Left cardiac atrium (tissue), 4 donors: ENCODE data around the gene ERCC4. TPM values are rescaled to one million over a fixed set of nuclear protein-coding genes. Genes with fewer than 3 reads are reported as not detected.

Experiments used
- ATAC-seq, 2 donors: fragments of 200-7000 bp; cut with Tn5 transposase; one replicate each; pipeline ENCODE4 v1.9.1; 2020; ENCODE audit warnings: mild to moderate bottlenecking in 2 of 2, moderate library complexity in 2 of 2
- DNase-seq: peaks from one replicate; pipeline ENCODE4 v3.0.0-alpha.2; 2020
- intact Hi-C, 2 donors: fragments of 100-400 bp; cut with DNase I; formaldehyde crosslinking; loops; one replicate each; pipeline versions ENCODE4 v1.14.1 to v1.15.1; 2022 to 2023
- total RNA-seq, 2 donors: library from RNA; stranded (reverse); fragmentation: NEBNext Ultra II Directional; extraction: Animal tissue kit (Norgen Biotek cat#: 25700); gene quantifications; one replicate each; pipeline ENCODE4 v1.2.1, GENCODE V29; 2021
- donor health status: DM: no; HTN: yes; CAD: no.
- donor health status: DM: no; HTN: yes; CAD: no; lungs with severe emphysema.
- donor health status: DM: yes; HTN: yes; CAD: no.
- donor health status: Dilated cardiomyopathy.

Gene ERCC4
- total RNA-seq, 2 donors from 2014 or later, result 6.8 to 10.1 TPM

- intact Hi-C loops, result no loop called here
- no peak for ATAC-seq
- no peak for DNase-seq
These were observed 12.5 kb upstream of the ERCC4 start for GRCh38 chr16:13907431-13907830.

GRCh38 chr16:13909069-13909468 is 10.9 kb upstream of the ERCC4 start:
- intact Hi-C loops, result no loop called here
- no peak for DNase-seq
- no peak for ATAC-seq

GRCh38 chr16:13909872-13910303 is 10.1 kb upstream of the ERCC4 start:
- ATAC-seq (peak; percentile 97), DNase-seq (peak; percentile 67)
- intact Hi-C loops, result no loop called here

GRCh38 chr16:13911306-13911705 is 8.6 kb upstream of the ERCC4 start:
- DNase-seq (no peak), ATAC-seq (no peak)
- intact Hi-C loops, result no loop called here

- ATAC-seq, result no peak
- intact Hi-C loops, result no loop called here
- no peak for DNase-seq
These were observed 8.1 kb upstream of the ERCC4 start for GRCh38 chr16:13911871-13912270.

- intact Hi-C loops, result no loop called here
- no peak for ATAC-seq
- no peak for DNase-seq
These were observed 7.1 kb upstream of the ERCC4 start for GRCh38 chr16:13912891-13913290.

GRCh38 chr16:13913374-13914292 is 6.3 kb upstream of the ERCC4 start:
- ATAC-seq, result no peak

GRCh38 chr16:13915033-13915635 is 4.8 kb upstream of the ERCC4 start:
- intact Hi-C loops, result loop anchor here in 1 of 2 donors (5.0 kb wide), 1 partner anchor 48 kb away; no protein-coding TSS in a partner anchor
- DNase-seq, result no peak
- no peak for ATAC-seq

More at GRCh38 chr16:13913374-13914292, 6.3 kb upstream of the ERCC4 start:
- DNase-seq, result no peak
- intact Hi-C loops, result no loop called here

GRCh38 chr16:13919330-13919682 is 648 bp upstream of the ERCC4 start:
- intact Hi-C loops, result loop anchor here in 1 of 2 donors (5.0 kb wide), 1 partner anchor 52 kb away; no protein-coding TSS in a partner anchor
- ATAC-seq, result peak; percentile 27 to 41
- peak; percentile 28 for DNase-seq

- ATAC-seq, result peak in 1 of 2 donors; percentile 2
- intact Hi-C loops, result loop anchor here (5.0 to 10.0 kb wide), 7 partner anchors 94 to 607 kb away; no protein-coding TSS in a partner anchor
- no peak for DNase-seq
These were observed 510 bp downstream of the ERCC4 start for GRCh38 chr16:13920510-13920818.

GRCh38 chr16:13921328-13921727 is 1.4 kb downstream of the ERCC4 start:
- intact Hi-C loops, result loop anchor here (5.0 to 10.0 kb wide), 7 partner anchors 93 to 606 kb away; no protein-coding TSS in a partner anchor

GRCh38 chr16:13923703-13924298 is 3.8 kb downstream of the ERCC4 start:
- ATAC-seq (no peak), DNase-seq (no peak)
- intact Hi-C loops, result loop anchor here (5.0 to 10.0 kb wide), 7 partner anchors 91 to 604 kb away; no protein-coding TSS in a partner anchor

More at GRCh38 chr16:13921328-13921727, 1.4 kb downstream of the ERCC4 start:
- no peak for DNase-seq
- ATAC-seq, result no peak

- ATAC-seq (no peak), DNase-seq (no peak)
- intact Hi-C loops, result loop anchor here in 1 of 2 donors (10.0 kb wide), 3 partner anchors 88 to 318 kb away; no protein-coding TSS in a partner anchor
These were observed 6.5 kb downstream of the ERCC4 start for GRCh38 chr16:13926464-13926863.

- ATAC-seq (no peak), DNase-seq (no peak)
- intact Hi-C loops, result loop anchor here in 1 of 2 donors (10.0 kb wide), 3 partner anchors 88 to 318 kb away; no protein-coding TSS in a partner anchor
These were observed 6.9 kb downstream of the ERCC4 start for GRCh38 chr16:13926891-13927290.

- ATAC-seq, result no peak
- intact Hi-C loops, result loop anchor here in 1 of 2 donors (10.0 kb wide), 3 partner anchors 86 to 316 kb away; no protein-coding TSS in a partner anchor
- DNase-seq, result no peak
These were observed 8.7 kb downstream of the ERCC4 start for GRCh38 chr16:13928646-13929045.

GRCh38 chr16:13931845-13932244 is 11.9 kb downstream of the ERCC4 start:
- intact Hi-C loops, result loop anchor here in 1 of 2 donors (10.0 kb wide), 1 partner anchor 143 kb away; the partner anchor contains the start of gene MRTFB
- ATAC-seq (no peak), DNase-seq (no peak)

GRCh38 chr16:13935408-13935807 is 15.5 kb downstream of the ERCC4 start:
- DNase-seq, result no peak
- ATAC-seq, result no peak
- intact Hi-C loops, result loop anchor here in 1 of 2 donors (10.0 kb wide), 1 partner anchor 139 kb away; the partner anchor contains the start of gene MRTFB

- DNase-seq (no peak), ATAC-seq (no peak)
- intact Hi-C loops, result loop anchor here in 1 of 2 donors (10.0 kb wide), 1 partner anchor 139 kb away; the partner anchor contains the start of gene MRTFB
These were observed 16.2 kb downstream of the ERCC4 start for GRCh38 chr16:13936155-13936554.

- intact Hi-C loops, result loop anchor here in 1 of 2 donors (10.0 kb wide), 1 partner anchor 138 kb away; the partner anchor contains the start of gene MRTFB
- DNase-seq (peak; percentile 37), ATAC-seq (peak; percentile 80)
These were observed 16.7 kb downstream of the ERCC4 start for GRCh38 chr16:13936596-13937081.
